ENCODE results near the gene BRD7. TPM values are rescaled to one million over a fixed set of nuclear protein-coding genes. Genes with fewer than 3 reads are reported as not detected.

Gene BRD7
- total and polyA plus RNA-seq, 2 of the 13 experiments (the other 11 are each of a cell fraction or from before 2014, with no cell fraction given) = 82.3 to 149 TPM

DNA sequence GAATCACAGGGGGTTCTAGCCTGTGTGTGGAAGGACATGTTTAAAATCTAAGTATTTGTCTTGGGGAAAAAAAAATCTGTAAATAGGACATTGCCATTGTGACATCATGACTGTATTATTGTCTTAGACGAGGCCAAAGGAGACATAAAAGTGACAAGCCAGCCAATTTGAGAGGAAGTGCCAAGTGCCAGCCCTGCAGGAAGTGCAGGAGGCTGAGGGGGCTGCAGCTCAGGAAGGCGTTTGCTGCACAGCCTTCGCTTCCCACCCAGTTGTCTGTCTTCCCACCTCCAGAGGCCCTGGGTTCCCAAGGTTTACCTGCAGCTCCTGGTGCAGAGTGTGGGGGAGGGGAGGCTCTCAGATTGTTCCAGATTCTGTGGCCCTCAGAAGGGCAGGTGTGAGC, 101.1 kb downstream of the BRD7 start (continued):
- no peak for TF ChIP-seq KAT8 (CRISPR knock-in tag; IDR thresholded peaks at IDR 0.05)

DNA sequence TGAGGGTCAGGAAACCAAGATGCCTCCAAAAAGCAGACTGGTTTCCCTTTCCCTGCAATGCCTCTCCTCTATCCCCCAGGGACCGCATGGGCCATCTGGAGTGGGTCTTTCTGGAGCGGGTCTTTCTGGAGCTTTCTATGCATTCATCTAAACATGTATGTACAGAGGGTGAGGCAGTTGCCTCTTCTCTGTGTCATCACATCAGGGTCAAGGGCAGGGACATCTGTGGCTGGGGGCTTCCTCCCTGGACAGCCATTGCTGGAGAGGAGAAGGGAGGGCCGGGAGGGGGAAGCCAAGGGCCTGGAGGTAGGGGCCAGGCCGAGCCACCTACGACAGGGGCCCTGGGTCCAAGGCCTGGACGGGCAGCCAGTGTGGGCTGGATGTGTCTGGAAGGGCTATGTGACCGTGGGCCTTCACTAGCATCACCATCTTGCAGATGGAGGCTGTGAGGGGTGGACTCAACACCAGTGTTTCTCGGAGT, 101.6 kb downstream of the BRD7 start:
- Histone ChIP-seq H2AFZ (ENCODE audit: low read length) (no peak overlapping the region), H3K4me2 (ENCODE audit: low read depth, low read length) (no peak overlapping the region), H4K20me1 (ENCODE audit: insufficient read depth, low read length) (no peaks in the 10 kb centered on the region), H3K9ac (ENCODE audit: insufficient read depth, low read depth, low read length) (no peak overlapping the region), H3K9me3 (ENCODE audit: low read length) (no peaks in the 10 kb centered on the region), H3K27me3 (ENCODE audit: control insufficient read depth in 1 of 2, insufficient read depth in 2 of 2, low read length in 2 of 2) (peaks cover 0 to 8% of the 10 kb centered on the region in 2 experiments; a peak in 3 of 5 replicates), H3K4me3 (replicated peaks in 1 of 3; ENCODE audit: insufficient read depth in 1 of 3, low read depth in 2 of 3, low read length in 3 of 3) (no peak overlapping the region), H3K27ac (ENCODE audit: extremely low read length, insufficient read depth, low read length) (no peak overlapping the region), H3K4me1 (ENCODE audit: insufficient read depth, low read length) (peaks cover 67% of the 10 kb centered on the region), H3K79me2 (ENCODE audit: insufficient read depth, low read length) (no peaks in the 10 kb centered on the region), H3K36me3 (replicated peaks in 1 of 2; ENCODE audit: control insufficient read depth in 1 of 2, insufficient read depth in 2 of 2, low read length in 2 of 2) (no peaks in the 10 kb centered on the region)
- ChIA-PET CTCF (ENCODE audit: low intra/inter-chr PET ratio, low total read pairs) (no interaction called here), POLR2A (no interaction called here)
- 62% methylated on average over 8 of the region's 8 CpGs for WGBS (ENCODE audit: low lambda C conversion rate)
- FAIRE-seq (no peak), DNase-seq (ENCODE audit: low spot score) (no peak), ATAC-seq (no peak)
- intact Hi-C loops (cut with micrococcal nuclease; ENCODE audit: unreplicated experiment) (no loop called here), in situ Hi-C loops (cut with HindIII; ENCODE audit: extremely low pct_ligation_motif_present, low pct_unique_long_range_greater_than_20kb) (loop anchor here (5.0 to 10.0 kb wide), 2 partner anchors 35 to 398 kb away; no protein-coding TSS in a partner anchor)
- no TSS peak for BruUV-seq (replicated peaks)
- TF ChIP-seq ZNF878 (CRISPR knock-in tag; IDR thresholded peaks at IDR 0.05) = no peak
- no peak for TF ChIP-seq ZNF737 (CRISPR knock-in tag; IDR thresholded peaks at IDR 0.05; ENCODE audit: borderline replicate concordance)
- TF ChIP-seq, protein P1, sequence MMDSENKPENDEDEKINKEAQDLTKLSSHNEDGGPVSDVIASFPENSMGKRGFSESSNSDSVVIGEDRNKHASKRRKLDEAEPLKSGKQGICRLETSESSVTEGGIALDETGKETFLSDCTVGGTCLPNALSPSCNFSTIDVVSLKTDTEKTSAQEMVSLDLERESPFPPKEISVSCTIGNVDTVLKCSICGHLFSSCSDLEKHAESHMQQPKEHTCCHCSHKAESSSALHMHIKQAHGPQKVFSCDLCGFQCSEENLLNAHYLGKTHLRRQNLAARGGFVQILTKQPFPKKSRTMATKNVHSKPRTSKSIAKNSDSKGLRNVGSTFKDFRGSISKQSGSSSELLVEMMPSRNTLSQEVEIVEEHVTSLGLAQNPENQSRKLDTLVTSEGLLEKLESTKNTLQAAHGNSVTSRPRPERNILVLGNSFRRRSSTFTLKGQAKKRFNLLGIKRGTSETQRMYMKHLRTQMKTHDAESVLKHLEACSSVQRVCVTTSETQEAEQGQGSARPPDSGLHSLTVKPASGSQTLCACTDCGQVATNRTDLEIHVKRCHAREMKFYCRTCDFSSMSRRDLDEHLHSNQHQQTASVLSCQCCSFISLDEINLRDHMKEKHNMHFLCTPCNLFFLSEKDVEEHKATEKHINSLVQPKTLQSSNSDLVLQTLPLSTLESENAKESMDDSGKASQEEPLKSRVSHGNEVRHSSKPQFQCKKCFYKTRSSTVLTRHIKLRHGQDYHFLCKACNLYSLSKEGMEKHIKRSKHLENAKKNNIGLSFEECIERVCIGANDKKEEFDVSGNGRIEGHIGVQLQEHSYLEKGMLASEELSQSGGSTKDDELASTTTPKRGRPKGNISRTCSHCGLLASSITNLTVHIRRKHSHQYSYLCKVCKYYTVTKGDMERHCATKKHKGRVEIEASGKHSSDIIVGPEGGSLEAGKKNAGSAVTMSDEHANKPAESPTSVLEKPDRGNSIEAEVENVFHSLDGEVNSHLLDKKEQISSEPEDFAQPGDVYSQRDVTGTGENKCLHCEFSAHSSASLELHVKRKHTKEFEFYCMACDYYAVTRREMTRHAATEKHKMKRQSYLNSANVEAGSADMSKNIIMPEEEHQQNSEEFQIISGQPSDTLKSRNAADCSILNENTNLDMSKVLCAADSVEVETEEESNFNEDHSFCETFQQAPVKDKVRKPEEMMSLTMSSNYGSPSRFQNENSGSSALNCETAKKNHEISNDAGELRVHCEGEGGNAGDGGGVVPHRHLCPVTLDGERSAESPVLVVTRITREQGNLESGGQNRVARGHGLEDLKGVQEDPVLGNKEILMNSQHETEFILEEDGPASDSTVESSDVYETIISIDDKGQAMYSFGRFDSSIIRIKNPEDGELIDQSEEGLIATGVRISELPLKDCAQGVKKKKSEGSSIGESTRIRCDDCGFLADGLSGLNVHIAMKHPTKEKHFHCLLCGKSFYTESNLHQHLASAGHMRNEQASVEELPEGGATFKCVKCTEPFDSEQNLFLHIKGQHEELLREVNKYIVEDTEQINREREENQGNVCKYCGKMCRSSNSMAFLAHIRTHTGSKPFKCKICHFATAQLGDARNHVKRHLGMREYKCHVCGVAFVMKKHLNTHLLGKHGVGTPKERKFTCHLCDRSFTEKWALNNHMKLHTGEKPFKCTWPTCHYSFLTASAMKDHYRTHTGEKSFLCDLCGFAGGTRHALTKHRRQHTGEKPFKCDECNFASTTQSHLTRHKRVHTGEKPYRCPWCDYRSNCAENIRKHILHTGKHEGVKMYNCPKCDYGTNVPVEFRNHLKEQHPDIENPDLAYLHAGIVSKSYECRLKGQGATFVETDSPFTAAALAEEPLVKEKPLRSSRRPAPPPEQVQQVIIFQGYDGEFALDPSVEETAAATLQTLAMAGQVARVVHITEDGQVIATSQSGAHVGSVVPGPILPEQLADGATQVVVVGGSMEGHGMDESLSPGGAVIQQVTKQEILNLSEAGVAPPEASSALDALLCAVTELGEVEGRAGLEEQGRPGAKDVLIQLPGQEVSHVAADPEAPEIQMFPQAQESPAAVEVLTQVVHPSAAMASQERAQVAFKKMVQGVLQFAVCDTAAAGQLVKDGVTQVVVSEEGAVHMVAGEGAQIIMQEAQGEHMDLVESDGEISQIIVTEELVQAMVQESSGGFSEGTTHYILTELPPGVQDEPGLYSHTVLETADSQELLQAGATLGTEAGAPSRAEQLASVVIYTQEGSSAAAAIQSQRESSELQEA (CRISPR knock-in tag; IDR thresholded peaks at IDR 0.05; ENCODE audit: not compliant biosample characterization) = no peak
- no peak for TF ChIP-seq MAF1 (CRISPR knock-in tag; IDR thresholded peaks at IDR 0.05; ENCODE audit: borderline replicate concordance)
- TF ChIP-seq DPF2 (CRISPR knock-in tag; IDR thresholded peaks at IDR 0.05; ENCODE audit: borderline replicate concordance, low read depth) = no peak
- no peak for TF ChIP-seq ZNF207 (IDR thresholded peaks at IDR 0.05; ENCODE audit: borderline replicate concordance)
- no peak for TF ChIP-seq MTF1 (CRISPR knock-in tag; IDR thresholded peaks at IDR 0.05)
- TF ChIP-seq ZSCAN20 (CRISPR knock-in tag; IDR thresholded peaks at IDR 0.05; ENCODE audit: borderline replicate concordance) = no peak
- TF ChIP-seq, protein P2, sequence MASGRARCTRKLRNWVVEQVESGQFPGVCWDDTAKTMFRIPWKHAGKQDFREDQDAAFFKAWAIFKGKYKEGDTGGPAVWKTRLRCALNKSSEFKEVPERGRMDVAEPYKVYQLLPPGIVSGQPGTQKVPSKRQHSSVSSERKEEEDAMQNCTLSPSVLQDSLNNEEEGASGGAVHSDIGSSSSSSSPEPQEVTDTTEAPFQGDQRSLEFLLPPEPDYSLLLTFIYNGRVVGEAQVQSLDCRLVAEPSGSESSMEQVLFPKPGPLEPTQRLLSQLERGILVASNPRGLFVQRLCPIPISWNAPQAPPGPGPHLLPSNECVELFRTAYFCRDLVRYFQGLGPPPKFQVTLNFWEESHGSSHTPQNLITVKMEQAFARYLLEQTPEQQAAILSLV (CRISPR knock-in tag; IDR thresholded peaks at IDR 0.05; ENCODE audit: borderline replicate concordance) = no peak
- no peak for TF ChIP-seq TARDBP (CRISPR knock-in tag; IDR thresholded peaks at IDR 0.05)
- no peak for TF ChIP-seq SMARCC2 (IDR thresholded peaks at IDR 0.05)
- TF ChIP-seq NR2F1 (CRISPR knock-in tag; IDR thresholded peaks at IDR 0.05) = no peak

All from HepG2 (cell line).